ENCODE measurements around the gene SLC32A1. TPM values are rescaled to one million over a fixed set of nuclear protein-coding genes. Genes with fewer than 3 reads are reported as not detected.

SLC32A1 gene
- total and polyA plus RNA-seq, 2 donors (not counting 3 experiments of a cell fraction or from before 2014, with no cell fraction given), result 0.04 TPM; not detected in 1

DNA sequence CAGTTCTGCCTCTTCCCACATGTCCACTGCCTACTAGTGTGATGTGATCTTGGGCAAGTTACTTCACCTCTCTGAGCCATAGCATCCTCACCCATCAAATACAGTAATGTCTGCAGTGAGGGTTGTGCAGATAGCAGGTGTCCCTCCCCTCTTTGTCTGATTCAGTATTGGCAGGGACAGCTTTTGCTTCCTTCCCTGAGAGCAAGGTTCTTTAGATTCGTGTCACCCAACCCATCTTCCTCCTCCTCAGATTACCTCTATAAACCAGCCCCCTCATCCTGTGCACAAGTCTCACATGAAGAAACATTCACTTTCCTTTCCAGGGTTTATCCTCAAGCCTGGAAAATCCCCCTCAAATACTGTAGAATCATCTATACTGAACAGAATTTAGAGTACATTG lies 39.3 kb downstream of the SLC32A1 start:
- Histone ChIP-seq H3K4me2 (ENCODE audit: insufficient read depth, low read length) (no peak overlapping the region), H3K4me1 (ENCODE audit: control insufficient read depth, extremely low read depth, insufficient read depth, low read length) (peaks cover 10% of the 10 kb centered on the region), H3K9me3 (replicated peaks; ENCODE audit: control insufficient read depth, insufficient read depth, low read length) (no peaks in the 10 kb centered on the region), H3K4me3 (replicated peaks in 1 of 3; ENCODE audit: insufficient read depth in 1 of 3, low read depth in 1 of 3, low read length in 3 of 3) (no peak overlapping the region), H3K9me1 (replicated peaks; ENCODE audit: control insufficient read depth, extremely low read depth, insufficient read depth, low read length) (no peaks in the 10 kb centered on the region), H3K27ac (ENCODE audit: insufficient read depth, low read depth, low read length) (no peak overlapping the region), H3K79me2 (ENCODE audit: control insufficient read depth, insufficient read depth, low read length) (no peaks in the 10 kb centered on the region), H3K27me3 (ENCODE audit: control insufficient read depth in 2 of 2, insufficient read depth in 2 of 2, low read length in 2 of 2) (no peaks in the 10 kb centered on the region), H3K9ac (replicated peaks; ENCODE audit: extremely low read depth, insufficient read depth, low read length) (no peak overlapping the region), H3K36me3 (ENCODE audit: control insufficient read depth in 2 of 2, extremely low read depth in 1 of 2, insufficient read depth in 2 of 2, low read length in 2 of 2) (peaks cover 7 to 12% of the 10 kb centered on the region in 2 experiments), H4K20me1 (replicated peaks; ENCODE audit: control insufficient read depth, extremely low read depth, insufficient read depth, low read length) (no peaks in the 10 kb centered on the region), H2AFZ (ENCODE audit: low read depth, low read length) (no peak overlapping the region)
- no peak for DNase-seq (ENCODE audit: low read depth, low spot score)
- intact Hi-C loops (cut with micrococcal nuclease), result no loop called here
- dilution Hi-C loops (cut with MboI; ENCODE audit: extremely low pct_ligation_motif_present, low sequenced_read_pairs), result no loop called here
- TF ChIP-seq GATA2 (IDR thresholded peaks at IDR 0.05; ENCODE audit: insufficient read depth, insufficient read length, low read depth, low read length) (no peak), MYC (IDR thresholded peaks at IDR 0.05; ENCODE audit: low read depth, low read length) (no peak), FOS (IDR thresholded peaks at IDR 0.05; ENCODE audit: borderline replicate concordance, insufficient read depth, low read length) (no peak), POLR2A (IDR thresholded peaks at IDR 0.05; ENCODE audit: low read depth, low read length) (no peak), POLR2AphosphoS5 (IDR thresholded peaks at IDR 0.05; ENCODE audit: insufficient read depth, low read depth, low read length) (no peak), JUN (IDR thresholded peaks at IDR 0.05; ENCODE audit: borderline replicate concordance, insufficient read depth, insufficient read length, low read depth) (no peak), EZH2 (IDR thresholded peaks at IDR 0.05; ENCODE audit: borderline replicate concordance, low read depth, low read length, severe bottlenecking) (no peak)
- TF ChIP-seq, protein P1, sequence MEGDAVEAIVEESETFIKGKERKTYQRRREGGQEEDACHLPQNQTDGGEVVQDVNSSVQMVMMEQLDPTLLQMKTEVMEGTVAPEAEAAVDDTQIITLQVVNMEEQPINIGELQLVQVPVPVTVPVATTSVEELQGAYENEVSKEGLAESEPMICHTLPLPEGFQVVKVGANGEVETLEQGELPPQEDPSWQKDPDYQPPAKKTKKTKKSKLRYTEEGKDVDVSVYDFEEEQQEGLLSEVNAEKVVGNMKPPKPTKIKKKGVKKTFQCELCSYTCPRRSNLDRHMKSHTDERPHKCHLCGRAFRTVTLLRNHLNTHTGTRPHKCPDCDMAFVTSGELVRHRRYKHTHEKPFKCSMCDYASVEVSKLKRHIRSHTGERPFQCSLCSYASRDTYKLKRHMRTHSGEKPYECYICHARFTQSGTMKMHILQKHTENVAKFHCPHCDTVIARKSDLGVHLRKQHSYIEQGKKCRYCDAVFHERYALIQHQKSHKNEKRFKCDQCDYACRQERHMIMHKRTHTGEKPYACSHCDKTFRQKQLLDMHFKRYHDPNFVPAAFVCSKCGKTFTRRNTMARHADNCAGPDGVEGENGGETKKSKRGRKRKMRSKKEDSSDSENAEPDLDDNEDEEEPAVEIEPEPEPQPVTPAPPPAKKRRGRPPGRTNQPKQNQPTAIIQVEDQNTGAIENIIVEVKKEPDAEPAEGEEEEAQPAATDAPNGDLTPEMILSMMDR (IDR thresholded peaks at IDR 0.05; ENCODE audit: extremely low read depth in 1 of 2, insufficient read depth in 1 of 2, low read depth in 1 of 2, low read length in 2 of 2), result no peak
- TF ChIP-seq, protein P2, sequence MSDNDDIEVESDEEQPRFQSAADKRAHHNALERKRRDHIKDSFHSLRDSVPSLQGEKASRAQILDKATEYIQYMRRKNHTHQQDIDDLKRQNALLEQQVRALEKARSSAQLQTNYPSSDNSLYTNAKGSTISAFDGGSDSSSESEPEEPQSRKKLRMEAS (IDR thresholded peaks at IDR 0.05; ENCODE audit: insufficient read depth, insufficient read length), result no peak
- no TSS peak for BruUV-seq (replicated peaks)
- FAIRE-seq, result no peak
- ChIA-PET POLR2A (no interaction called here), CTCF (interaction anchor here (2.0 kb wide), 1 partner anchor 27 kb away, joined by 5 read pairs; no protein-coding TSS in a partner anchor)

Data from endothelial cell of umbilical vein (primary cell).